ENCODE data around the gene PSIP1.

The PSIP1 gene

GRCh38 chr9:15417626-15418025 is 93.1 kb downstream of the PSIP1 start:
- peaks cover 14% of the 10 kb centered on the region for H3K4me1 ChIP-seq (ENCODE audit: insufficient read depth, low read length, poor library complexity, severe bottlenecking)
- H3K9me2 ChIP-seq (replicated peaks; ENCODE audit: low read depth, low read length), result no peaks in the 10 kb centered on the region
- H3K36me3 ChIP-seq (ENCODE audit: insufficient read depth, low read length), result no peaks in the 10 kb centered on the region
- no peak overlapping the region for H2AFZ ChIP-seq (ENCODE audit: low read length)
- H3K9me3 ChIP-seq (ENCODE audit: insufficient read depth, low read depth, low read length), result no peaks in the 10 kb centered on the region
- H3K79me2 ChIP-seq (ENCODE audit: insufficient read depth, low read length), result no peaks in the 10 kb centered on the region
- no peak overlapping the region for H3K9ac ChIP-seq (ENCODE audit: low read depth, low read length, poor library complexity, severe bottlenecking)
- H4K20me1 ChIP-seq (ENCODE audit: insufficient read depth, low read length, poor library complexity, severe bottlenecking), result no peaks in the 10 kb centered on the region
- H3K4me2 ChIP-seq (ENCODE audit: low read depth, low read length, poor library complexity, severe bottlenecking), result no peak overlapping the region
- no peak for TF ChIP-seq EZH2phosphoT487 (IDR thresholded peaks at IDR 0.05; ENCODE audit: borderline replicate concordance)
- TF ChIP-seq CTCF (conservative IDR thresholded peaks at IDR 0.05; ENCODE audit: low read length), result no peak
- H3K4me3 ChIP-seq (ENCODE audit: low read length, poor library complexity, severe bottlenecking), result no peak overlapping the region
- H3K27me3 ChIP-seq (ENCODE audit: insufficient read depth, low read length, poor library complexity, severe bottlenecking), result no peaks in the 10 kb centered on the region
- no peaks in the 10 kb centered on the region for H3F3A ChIP-seq (ENCODE audit: low read depth)

- Histone ChIP-seq H4K20me1 (ENCODE audit: insufficient read depth, low read length, poor library complexity, severe bottlenecking) (no peaks in the 10 kb centered on the region), H3K9me2 (replicated peaks; ENCODE audit: low read depth, low read length) (no peaks in the 10 kb centered on the region), H3K9me3 (ENCODE audit: insufficient read depth, low read depth, low read length) (no peaks in the 10 kb centered on the region), H2AFZ (ENCODE audit: low read length) (no peak overlapping the region), H3K79me2 (ENCODE audit: insufficient read depth, low read length) (no peaks in the 10 kb centered on the region), H3F3A (ENCODE audit: low read depth) (no peaks in the 10 kb centered on the region), H3K9ac (ENCODE audit: low read depth, low read length, poor library complexity, severe bottlenecking) (no peak overlapping the region), H3K4me3 (ENCODE audit: low read length, poor library complexity, severe bottlenecking) (no peak overlapping the region), H3K36me3 (ENCODE audit: insufficient read depth, low read length) (no peaks in the 10 kb centered on the region), H3K27me3 (ENCODE audit: insufficient read depth, low read length, poor library complexity, severe bottlenecking) (no peaks in the 10 kb centered on the region), H3K4me2 (ENCODE audit: low read depth, low read length, poor library complexity, severe bottlenecking) (no peak overlapping the region), H3K4me1 (ENCODE audit: insufficient read depth, low read length, poor library complexity, severe bottlenecking) (peaks cover 9% of the 10 kb centered on the region)
- TF ChIP-seq CTCF (conservative IDR thresholded peaks at IDR 0.05; ENCODE audit: low read length) (peak; percentile 69), EZH2phosphoT487 (IDR thresholded peaks at IDR 0.05; ENCODE audit: borderline replicate concordance) (no peak)
Measured at GRCh38 chr9:15416880-15417279, 93.9 kb downstream of the PSIP1 start.

Data from Loucy (cell line).